ENCODE measurements around the gene PHLDB2. TPM values are rescaled to one million over a fixed set of nuclear protein-coding genes. Genes with fewer than 3 reads are reported as not detected.
A peak's percentile ranks its signal among the peaks of the same experiment; 100 is the strongest.

Gene PHLDB2
- total and polyA plus RNA-seq, 2 of the 13 experiments (the other 11 are each of a cell fraction or from before 2014, with no cell fraction given), result 8.4 to 23.6 TPM

GRCh38 chr3:112011376-112011940 is 152.4 kb downstream of the PHLDB2 start (continued):
- TF ChIP-seq HNRNPH1 (optimal IDR thresholded peaks at IDR 0.05; ENCODE audit: low read depth, low read length) (no peak), KAT2B (IDR thresholded peaks at IDR 0.05; ENCODE audit: borderline replicate concordance, low read depth, low read length) (no peak), ZNF282 (IDR thresholded peaks at IDR 0.05; ENCODE audit: partially characterized antibody) (no peak), E2F1 (CRISPR knock-in tag; IDR thresholded peaks at IDR 0.05) (no peak), ZKSCAN1 (IDR thresholded peaks at IDR 0.05; ENCODE audit: low read length) (no peak), FOSL2 (CRISPR knock-in tag; IDR thresholded peaks at IDR 0.05) (no peak), DPF2 (CRISPR knock-in tag; IDR thresholded peaks at IDR 0.05; ENCODE audit: borderline replicate concordance, low read depth) (no peak), ATF1 (CRISPR knock-in tag; IDR thresholded peaks at IDR 0.05) (no peak), BRD4 (CRISPR knock-in tag; IDR thresholded peaks at IDR 0.05) (no peak), YY1 (IDR thresholded peaks at IDR 0.05; ENCODE audit: insufficient read depth, insufficient replicate concordance, low read depth, low read length) (no peak)

DNA sequence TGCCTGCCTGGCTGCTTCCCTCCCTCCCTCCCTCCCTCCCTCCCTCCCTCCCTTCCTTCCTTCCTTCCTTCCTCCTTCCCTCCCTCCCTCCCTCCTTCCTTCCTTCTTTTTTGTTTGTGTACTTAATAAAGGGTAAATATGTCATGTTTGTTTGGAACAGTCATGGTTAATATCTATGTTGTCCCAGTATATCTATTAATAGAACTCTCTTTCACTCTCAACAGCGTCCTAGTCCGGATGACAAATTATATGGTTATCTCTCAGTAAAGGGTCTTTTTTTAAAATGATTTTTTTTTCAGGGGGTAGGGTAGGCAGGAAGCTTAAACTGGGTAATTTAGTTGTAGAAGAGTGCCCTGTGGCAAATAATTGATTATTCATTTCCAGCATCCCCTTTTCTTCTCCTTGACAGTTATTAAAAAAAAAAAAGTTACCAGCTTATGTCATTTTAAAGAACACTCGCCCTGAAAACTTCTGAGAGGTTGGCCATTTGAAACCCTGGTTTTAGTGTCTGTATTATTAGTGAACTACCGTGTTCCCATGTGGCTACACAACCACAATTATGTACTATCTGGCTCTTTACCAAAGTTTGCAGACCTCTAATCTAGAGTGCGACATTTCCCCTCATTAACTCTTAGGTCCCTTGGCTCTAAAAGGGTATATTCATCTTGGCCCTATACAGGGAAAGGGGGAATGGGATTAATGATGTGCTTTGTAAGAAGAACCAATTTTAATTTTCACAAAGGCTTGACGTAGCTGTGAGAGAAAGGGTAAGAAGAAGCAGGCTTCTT is 153.3 kb downstream of the PHLDB2 start:
- Histone ChIP-seq H3K4me1 (ENCODE audit: insufficient read depth, low read length) (peaks cover 17% of the 10 kb centered on the region), H3K4me2 (ENCODE audit: low read depth, low read length) (peak overlapping the region; percentile 99; the same call in 1 of the 2 replicates), H4K20me1 (ENCODE audit: insufficient read depth, low read length) (no peaks in the 10 kb centered on the region), H3K79me2 (ENCODE audit: insufficient read depth, low read length) (no peaks in the 10 kb centered on the region), H3K9ac (ENCODE audit: insufficient read depth, low read depth, low read length) (no peak overlapping the region), H3K27me3 (ENCODE audit: control insufficient read depth in 1 of 2, insufficient read depth in 2 of 2, low read length in 2 of 2) (peaks cover 0 to 5% of the 10 kb centered on the region in 2 experiments; a peak in 1 of 5 replicates), H3K27ac (ENCODE audit: extremely low read length, insufficient read depth, low read length) (no peak overlapping the region), H3K9me3 (ENCODE audit: low read length) (no peaks in the 10 kb centered on the region), H2AFZ (ENCODE audit: low read length) (no peak overlapping the region), H3K36me3 (replicated peaks in 1 of 2; ENCODE audit: control insufficient read depth in 1 of 2, insufficient read depth in 2 of 2, low read length in 2 of 2) (no peaks in the 10 kb centered on the region), H3K4me3 (replicated peaks in 1 of 3; ENCODE audit: insufficient read depth in 1 of 3, low read depth in 2 of 3, low read length in 3 of 3) (no peak overlapping the region)
- DNase-seq (ENCODE audit: low spot score), result no peak
- POLR2A ChIA-PET, result interaction anchor here (1.1 to 1.7 kb wide), 5 partner anchors 9 to 33 kb away, joined by 3 to 21 read pairs (median 5); partner anchors contain the start of genes ABHD10 and TAGLN3
- intact Hi-C loops (cut with micrococcal nuclease; ENCODE audit: unreplicated experiment) (loop anchor here (10.0 kb wide), 1 partner anchor 438 kb away; no protein-coding TSS in a partner anchor), in situ Hi-C loops (cut with HindIII; ENCODE audit: extremely low pct_ligation_motif_present, low pct_unique_long_range_greater_than_20kb) (no loop called here)
- CTCF ChIA-PET (ENCODE audit: low intra/inter-chr PET ratio, low total read pairs), result interaction anchor here (2.0 to 2.3 kb wide), 2 partner anchors 24 to 344 kb away, joined by 6 to 28 read pairs; no protein-coding TSS in a partner anchor
- no peak for TF ChIP-seq TMF1 (CRISPR knock-in tag; IDR thresholded peaks at IDR 0.05; ENCODE audit: low read depth)
- no peak for FAIRE-seq
- no peak for ATAC-seq
- BruUV-seq (replicated peaks), result no TSS peak
- WGBS (ENCODE audit: low lambda C conversion rate), result 63% methylated on average over 6 of the region's 6 CpGs
